HG03064 (cell line): Measurements from ENCODE around the gene ANXA2.

ENCODE experiments used
- ATAC-seq: cut with Tn5 transposase; IDR thresholded peaks from one replicate; pipeline ENCODE4 v1.9.1; 2021; ENCODE audit warnings: low read depth; ENCODE audit not compliant: unreplicated experiment

Gene ANXA2

DNA sequence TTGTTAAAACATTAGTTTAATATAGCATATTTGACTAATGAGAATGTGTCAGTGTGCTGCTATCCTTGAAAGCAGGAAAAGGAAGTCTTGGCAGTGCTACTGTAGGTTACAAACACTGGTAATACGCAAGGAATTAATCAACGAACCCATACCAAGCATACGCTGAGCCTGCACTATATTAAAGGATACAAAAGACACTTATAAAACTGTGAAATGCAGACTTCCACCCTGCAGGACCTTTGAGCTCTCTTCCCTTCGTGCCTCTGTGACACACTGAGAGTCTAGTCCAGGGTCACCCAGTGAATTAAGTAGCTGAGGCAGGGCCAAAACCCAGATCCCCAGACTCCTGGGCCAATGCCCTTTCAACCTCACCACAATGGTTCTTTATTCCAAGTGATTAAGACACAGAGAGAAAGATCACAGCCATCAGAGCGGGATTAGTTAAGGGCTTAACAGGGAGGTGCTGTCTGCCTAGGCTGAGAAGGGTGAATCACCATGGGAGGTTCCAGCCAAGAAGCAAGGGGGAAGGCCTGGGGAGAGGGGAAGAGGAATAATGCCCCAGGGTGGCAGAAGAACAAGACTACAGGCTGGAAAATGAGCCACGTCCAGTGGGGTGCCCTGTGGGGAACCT is 6.8 kb downstream of the ANXA2 start:
- ATAC-seq = no peak

- ATAC-seq = no peak
Observed at GRCh38 chr15:60390231-60390630, 7.6 kb downstream of the ANXA2 start.

- ATAC-seq = peak; percentile 78
Observed at GRCh38 chr15:60389261-60390077, 8.3 kb downstream of the ANXA2 start.

GRCh38 chr15:60387321-60387720 is 10.5 kb downstream of the ANXA2 start:
- ATAC-seq = no peak

DNA sequence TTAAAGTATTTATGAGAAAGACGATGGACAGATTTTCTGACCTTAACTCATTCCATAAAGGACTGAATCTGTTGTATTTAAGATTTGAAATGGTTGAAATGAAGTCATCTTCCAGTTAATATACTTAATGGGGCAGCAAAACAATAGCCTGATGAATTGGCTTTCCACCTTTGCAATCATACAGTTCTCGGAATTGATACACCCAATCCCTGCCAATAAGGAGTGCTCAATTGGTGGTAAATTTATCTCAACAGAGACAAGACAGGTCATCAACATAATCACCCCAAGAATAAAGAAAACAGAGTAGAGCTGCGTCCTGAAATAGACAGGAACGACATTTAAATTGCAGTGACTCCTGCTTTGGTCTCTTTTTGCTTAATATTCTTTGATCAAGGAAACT is 11.2 kb downstream of the ANXA2 start:
- no peak for ATAC-seq

DNA sequence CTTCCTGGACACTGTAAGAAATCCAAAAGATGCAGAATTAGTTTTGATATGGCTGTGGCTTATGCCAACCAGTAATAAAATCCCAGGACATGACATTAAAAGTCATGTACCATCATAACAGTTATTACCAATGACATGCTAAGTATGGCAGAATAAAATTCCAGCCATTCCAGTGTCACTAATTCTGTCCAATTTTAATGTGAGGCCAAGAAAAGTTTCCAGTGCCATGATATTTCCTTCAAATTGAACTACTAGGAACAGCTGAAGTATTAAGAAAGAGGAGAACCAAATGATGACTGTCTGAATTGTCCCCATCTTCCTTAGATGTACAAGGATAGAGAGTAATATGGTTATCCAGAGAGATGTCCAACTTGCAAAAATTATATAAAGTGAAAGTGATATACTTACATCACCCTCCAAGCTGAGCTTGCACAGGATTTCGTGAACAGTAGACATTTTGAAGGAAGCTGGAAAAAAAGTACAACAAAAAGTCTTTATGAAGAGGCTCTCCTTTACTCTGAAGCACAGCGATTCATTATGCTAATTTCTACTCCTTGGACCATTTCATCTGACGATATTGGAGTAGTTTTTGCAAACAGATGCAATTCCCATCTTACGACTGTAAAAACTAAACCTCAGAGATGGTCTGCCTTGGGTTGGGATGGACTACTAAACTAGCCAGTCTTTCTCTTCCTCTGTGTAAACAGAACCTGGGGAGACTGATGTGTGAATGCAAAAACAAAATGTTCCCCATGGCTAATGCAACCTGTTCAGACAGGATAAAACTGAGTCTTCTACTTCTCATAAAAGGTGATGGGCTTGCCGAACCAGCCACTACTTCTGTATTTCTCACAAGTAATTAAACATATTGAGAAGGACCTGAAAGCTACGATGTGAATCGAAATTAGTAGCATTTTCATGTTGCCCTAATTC is 11.9 kb downstream of the ANXA2 start:
- no peak for ATAC-seq

DNA sequence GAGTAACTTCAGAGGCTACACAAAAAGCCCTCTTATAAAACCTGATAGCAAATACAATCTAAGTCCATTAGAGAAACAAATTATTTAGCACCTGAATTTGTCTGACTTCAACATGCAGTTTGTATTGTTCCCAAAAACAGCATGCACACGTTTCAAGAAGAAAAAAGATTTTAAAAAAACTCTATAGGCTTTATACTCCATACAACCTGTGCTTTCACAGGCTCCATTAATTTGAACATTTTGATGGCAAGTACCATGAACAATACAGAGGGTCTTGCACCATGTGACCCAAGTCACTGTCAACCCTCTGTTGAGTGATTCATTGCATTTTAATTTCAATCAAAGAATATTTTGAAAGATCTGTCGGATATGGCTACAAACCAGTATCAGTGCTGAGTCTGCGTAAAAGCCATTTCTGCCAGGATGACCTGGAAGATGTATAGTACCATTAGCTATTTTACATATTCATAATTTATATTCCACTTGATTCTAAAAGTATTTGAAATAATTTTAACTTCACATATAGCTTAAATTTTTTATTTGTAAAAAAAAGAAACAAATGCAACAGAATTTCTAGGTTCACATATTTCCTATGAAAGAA is 13.2 kb downstream of the ANXA2 start:
- ATAC-seq = no peak

DNA sequence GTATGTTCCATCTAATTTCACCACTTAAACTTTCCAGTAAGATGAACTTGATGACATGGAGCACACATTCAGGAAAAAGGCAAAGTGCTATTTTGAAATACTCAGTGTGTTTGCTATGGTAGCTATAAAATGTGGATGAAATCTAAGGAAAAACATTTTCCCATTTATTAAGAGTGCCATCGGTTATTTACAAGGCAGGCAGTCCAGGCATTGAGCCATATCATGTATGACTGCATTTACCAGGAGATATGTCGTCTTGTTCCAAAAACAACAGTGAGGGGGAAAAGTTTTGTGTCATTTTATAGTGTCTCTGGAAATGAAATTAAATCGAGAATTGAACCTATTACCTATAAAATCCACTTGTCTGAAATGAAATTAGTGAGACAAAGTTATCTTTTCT is 13.7 kb downstream of the ANXA2 start:
- no peak for ATAC-seq

- ATAC-seq = no peak
Observed at GRCh38 chr15:60382773-60383674, 14.8 kb downstream of the ANXA2 start.

DNA sequence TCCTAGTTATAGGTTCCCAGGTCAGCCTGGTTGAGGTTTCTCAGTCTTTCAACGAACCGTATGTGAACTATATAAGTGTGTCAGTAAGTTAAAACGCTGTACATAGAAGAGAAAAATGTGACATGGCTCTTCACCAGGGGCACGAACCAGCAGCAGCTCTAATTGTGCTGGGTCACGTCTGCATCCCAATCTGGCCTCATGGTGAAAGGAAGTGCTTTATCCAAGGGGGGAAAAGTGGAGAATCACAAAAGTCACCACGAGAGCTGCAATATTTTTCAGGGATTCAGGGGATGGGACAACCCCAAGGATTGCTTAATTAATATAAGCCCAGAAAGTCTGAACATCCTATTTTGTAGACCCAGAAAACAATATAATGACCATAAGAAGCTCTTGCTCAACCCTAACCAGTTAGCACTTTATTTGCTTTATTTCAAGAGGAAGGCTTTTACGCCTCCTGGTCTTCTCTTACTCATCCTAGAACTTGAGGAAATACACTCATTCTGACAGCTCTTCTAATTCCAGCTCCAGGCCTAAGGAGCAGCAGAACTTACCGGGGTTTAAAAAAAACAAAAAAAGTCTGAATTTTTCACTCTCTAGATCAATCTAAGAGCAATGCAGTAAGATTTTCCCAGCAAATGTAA is 16.5 kb downstream of the ANXA2 start:
- no peak for ATAC-seq

DNA sequence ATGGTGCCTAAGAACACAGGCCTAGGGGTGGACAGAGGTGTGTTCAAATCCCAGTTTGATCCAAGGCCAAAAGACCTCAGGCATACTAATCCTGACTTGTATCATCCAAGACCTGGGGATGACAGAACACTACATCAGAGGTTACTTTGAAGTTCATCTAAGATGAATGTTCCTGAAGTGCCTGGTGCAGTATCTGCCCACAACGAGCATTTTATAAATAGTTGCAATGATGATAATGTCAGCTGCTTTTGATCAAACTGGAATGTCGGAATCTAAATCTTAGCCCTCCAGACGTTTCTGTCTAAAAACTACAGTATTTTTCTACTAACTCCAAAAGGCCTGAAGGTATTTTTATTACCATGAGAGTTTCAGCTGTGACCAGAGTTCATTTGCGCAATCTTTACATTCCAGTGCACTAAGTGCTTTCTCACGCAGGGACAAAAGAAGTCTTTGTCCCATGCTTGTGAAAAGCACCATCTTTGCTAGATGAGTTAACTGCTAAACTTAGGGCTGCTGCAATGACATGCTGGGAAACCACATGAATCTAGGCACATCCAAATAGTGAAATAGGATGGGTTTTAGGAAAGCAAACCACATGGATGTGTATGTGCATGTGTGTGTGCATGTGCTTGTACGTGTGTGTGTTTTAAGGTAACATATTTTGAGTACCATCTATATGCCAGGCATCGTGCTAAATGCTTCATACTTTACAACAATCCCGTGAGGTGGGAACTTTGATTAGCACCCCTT is 18.1 kb downstream of the ANXA2 start:
- no peak for ATAC-seq

GRCh38 chr15:60379185-60379524 is 18.6 kb downstream of the ANXA2 start:
- no peak for ATAC-seq

GRCh38 chr15:60376677-60377095 is 21.1 kb downstream of the ANXA2 start:
- ATAC-seq = no peak

GRCh38 chr15:60375306-60375705 is 22.5 kb downstream of the ANXA2 start:
- ATAC-seq = no peak

DNA sequence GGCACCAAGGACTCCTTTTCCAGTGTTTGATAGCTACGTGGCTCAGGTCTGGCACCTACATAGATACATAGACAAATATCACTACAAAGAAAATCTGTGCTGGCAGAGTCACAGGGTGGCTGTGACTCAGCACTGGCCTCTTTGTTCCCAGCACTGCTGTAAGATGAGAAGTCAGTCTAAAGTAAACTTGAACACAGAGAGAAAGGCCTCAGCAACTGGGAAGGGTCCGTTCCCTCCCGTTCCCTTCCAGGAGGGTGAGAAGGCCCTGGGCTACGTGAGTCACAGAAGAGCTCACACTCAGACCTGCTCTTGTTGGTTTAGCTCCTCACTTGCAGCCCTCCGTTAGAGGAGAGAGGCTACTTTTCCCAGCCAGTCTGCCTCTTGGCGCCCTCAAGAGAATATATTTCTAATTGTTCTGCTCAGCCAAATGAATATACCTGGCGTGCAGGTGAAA is 23.1 kb downstream of the ANXA2 start:
- ATAC-seq = no peak

DNA sequence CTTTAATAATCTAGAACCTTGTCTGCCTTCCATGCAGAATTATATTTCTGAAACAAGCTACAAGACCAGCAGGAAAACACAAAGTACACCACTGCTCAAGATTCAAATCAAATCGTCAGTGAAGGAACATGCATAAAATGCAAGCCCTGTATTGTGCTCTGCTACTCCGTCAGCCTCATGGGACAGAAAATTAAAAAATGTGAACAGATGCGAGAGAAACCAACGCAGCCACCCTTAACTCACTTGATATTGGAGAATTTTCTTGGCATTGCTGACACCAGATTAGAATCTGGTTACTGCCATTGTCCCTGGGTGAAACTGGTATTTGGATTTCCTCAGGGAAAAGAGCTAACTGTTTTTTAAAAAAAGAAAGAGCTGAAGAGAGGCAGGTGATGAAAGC is 23.6 kb downstream of the ANXA2 start:
- no peak for ATAC-seq

GRCh38 chr15:60373745-60374144 is 24.0 kb downstream of the ANXA2 start:
- no peak for ATAC-seq

- ATAC-seq = no peak
Observed at GRCh38 chr15:60373327-60373726, 24.5 kb downstream of the ANXA2 start.

DNA sequence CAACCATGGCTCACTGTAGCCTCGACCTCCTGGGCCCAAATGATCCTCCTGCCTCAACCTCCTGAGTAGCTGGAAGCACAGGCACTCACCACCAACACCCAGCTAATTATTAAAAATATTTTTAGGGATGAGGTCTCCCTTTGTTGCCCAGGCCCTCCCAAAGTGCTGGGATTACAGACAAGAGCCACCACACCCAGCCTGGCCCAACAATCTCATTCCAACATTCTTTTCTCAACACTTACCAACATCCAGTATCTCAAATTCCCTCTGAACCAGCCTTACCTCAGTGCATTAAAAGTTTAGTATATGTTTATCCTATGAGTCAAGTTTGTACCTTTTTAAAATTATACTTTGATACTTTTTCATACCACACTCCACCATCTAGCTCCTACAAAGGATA is 25.0 kb downstream of the ANXA2 start:
- no peak for ATAC-seq
